ENCODE measurements around the gene OPTN.

- TF ChIP-seq, protein P1, sequence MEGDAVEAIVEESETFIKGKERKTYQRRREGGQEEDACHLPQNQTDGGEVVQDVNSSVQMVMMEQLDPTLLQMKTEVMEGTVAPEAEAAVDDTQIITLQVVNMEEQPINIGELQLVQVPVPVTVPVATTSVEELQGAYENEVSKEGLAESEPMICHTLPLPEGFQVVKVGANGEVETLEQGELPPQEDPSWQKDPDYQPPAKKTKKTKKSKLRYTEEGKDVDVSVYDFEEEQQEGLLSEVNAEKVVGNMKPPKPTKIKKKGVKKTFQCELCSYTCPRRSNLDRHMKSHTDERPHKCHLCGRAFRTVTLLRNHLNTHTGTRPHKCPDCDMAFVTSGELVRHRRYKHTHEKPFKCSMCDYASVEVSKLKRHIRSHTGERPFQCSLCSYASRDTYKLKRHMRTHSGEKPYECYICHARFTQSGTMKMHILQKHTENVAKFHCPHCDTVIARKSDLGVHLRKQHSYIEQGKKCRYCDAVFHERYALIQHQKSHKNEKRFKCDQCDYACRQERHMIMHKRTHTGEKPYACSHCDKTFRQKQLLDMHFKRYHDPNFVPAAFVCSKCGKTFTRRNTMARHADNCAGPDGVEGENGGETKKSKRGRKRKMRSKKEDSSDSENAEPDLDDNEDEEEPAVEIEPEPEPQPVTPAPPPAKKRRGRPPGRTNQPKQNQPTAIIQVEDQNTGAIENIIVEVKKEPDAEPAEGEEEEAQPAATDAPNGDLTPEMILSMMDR (IDR thresholded peaks at IDR 0.05): peak in 2 of 3 donors; percentile 63 to 75
- no peak for TF ChIP-seq EP300 (IDR thresholded peaks at IDR 0.05)
- TF ChIP-seq POLR2A (IDR thresholded peaks at IDR 0.05): peak; percentile 39
Measured at GRCh38 chr10:13099666-13100348, at the start of gene OPTN.
